ENCODE measurements around the gene MITF.
A peak's percentile ranks its signal among the peaks of the same experiment; 100 is the strongest.

Gene MITF

DNA sequence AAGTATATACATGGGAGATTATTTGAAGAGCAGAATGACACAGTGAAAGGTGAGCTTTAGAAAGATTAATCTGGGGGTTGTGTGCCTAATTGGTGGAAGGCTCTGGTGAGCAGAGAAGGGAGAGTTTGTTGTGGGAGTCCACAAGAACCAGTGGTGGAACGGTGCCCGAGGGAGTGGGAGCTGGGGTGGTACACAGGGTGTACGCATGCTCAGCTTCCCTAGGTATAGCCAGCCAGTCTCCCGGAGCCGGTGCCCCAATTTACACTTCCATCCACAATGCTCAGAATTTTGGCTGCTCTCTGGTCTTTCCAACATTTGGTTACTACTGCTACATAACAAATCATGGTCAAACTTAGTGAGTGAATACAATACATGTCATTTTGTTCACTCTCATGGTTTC is 92.5 kb downstream of the MITF start:
- Histone ChIP-seq H3K4me2 (ENCODE audit: low read length, poor library complexity, severe bottlenecking) (no peak overlapping the region), H2BK12ac (ENCODE audit: low read length in 2 of 2) (no peak overlapping the region), H3K27me3 (ENCODE audit: control insufficient read depth in 1 of 2, insufficient read depth in 1 of 2, low read length in 2 of 2) (no peaks in the 10 kb centered on the region), H2BK5ac (ENCODE audit: low read depth, low read length, poor library complexity, severe bottlenecking) (no peak overlapping the region), H3K4ac (ENCODE audit: low read depth in 1 of 2, low read length in 2 of 2) (no peak overlapping the region), H2BK120ac (ENCODE audit: low read depth, low read length) (no peak overlapping the region), H3K79me1 (replicated peaks; ENCODE audit: low read length, poor library complexity, severe bottlenecking) (peaks cover 19% of the 10 kb centered on the region), H3K9ac (ENCODE audit: low read length) (no peak overlapping the region), H2BK15ac (ENCODE audit: low read depth, poor library complexity, severe bottlenecking) (no peak overlapping the region), H2AFZ (ENCODE audit: low read depth, low read length) (no peak overlapping the region), H4K91ac (ENCODE audit: low read length) (no peak overlapping the region), H3K14ac (ENCODE audit: low read length in 2 of 2) (no peak overlapping the region), H3K4me3 (ENCODE audit: insufficient read depth in 1 of 2, low read depth in 1 of 2, low read length in 2 of 2) (no peak overlapping the region), H3K27ac (ENCODE audit: low read length, poor library complexity, severe bottlenecking) (no peak overlapping the region), H3K18ac (ENCODE audit: low read depth in 1 of 2, low read length in 2 of 2) (no peak overlapping the region), H3K23ac (ENCODE audit: low read length in 2 of 2) (no peak overlapping the region), H3K4me1 (ENCODE audit: control insufficient read depth, insufficient read depth, low read depth, low read length) (peaks cover 2% of the 10 kb centered on the region), H3K9me3 (ENCODE audit: control insufficient read depth, low read length) (peaks cover 9% of the 10 kb centered on the region), H4K8ac (ENCODE audit: low read length) (no peak overlapping the region), H3K36me3 (ENCODE audit: control insufficient read depth in 1 of 2, insufficient read depth in 2 of 2, low read depth in 1 of 2, low read length in 2 of 2) (peaks cover 0 to 3% of the 10 kb centered on the region in 2 experiments), H2AK5ac (ENCODE audit: low read length, severe bottlenecking) (no peak overlapping the region)
- DNase-seq, result no peak
- 48% methylated on average over 3 of the region's 5 CpGs for WGBS

DNA sequence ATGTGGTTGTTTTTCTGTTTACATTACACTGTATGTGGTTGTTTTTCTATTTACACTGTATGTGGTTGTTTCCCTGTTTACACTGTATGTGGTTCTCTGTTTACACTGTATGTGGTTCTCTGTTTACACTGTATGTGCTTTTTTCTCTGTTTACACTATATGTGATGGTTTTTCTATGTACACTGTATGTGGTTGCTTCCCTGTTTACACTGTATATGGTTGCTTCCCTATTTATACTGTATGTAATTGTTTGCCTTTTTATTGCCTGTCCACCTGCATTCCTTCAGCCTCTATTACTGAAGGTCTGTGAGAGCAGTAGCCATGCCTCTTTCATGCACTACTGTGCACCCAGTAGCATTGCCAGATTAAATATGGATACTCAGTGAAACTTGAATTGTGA is 94.3 kb downstream of the MITF start:
- Histone ChIP-seq H4K8ac (ENCODE audit: low read length) (no peak overlapping the region), H3K4ac (ENCODE audit: low read depth in 1 of 2, low read length in 2 of 2) (no peak overlapping the region), H3K36me3 (ENCODE audit: control insufficient read depth in 1 of 2, insufficient read depth in 2 of 2, low read depth in 1 of 2, low read length in 2 of 2) (peaks cover 0 to 3% of the 10 kb centered on the region in 2 experiments), H3K4me2 (ENCODE audit: low read length, poor library complexity, severe bottlenecking) (no peak overlapping the region), H2BK5ac (ENCODE audit: low read depth, low read length, poor library complexity, severe bottlenecking) (no peak overlapping the region), H3K4me3 (ENCODE audit: insufficient read depth in 1 of 2, low read depth in 1 of 2, low read length in 2 of 2) (no peak overlapping the region), H3K9ac (ENCODE audit: low read length) (no peak overlapping the region), H2AK5ac (ENCODE audit: low read length, severe bottlenecking) (no peak overlapping the region), H2BK15ac (ENCODE audit: low read depth, poor library complexity, severe bottlenecking) (no peak overlapping the region), H3K27ac (ENCODE audit: low read length, poor library complexity, severe bottlenecking) (no peak overlapping the region), H3K9me3 (ENCODE audit: control insufficient read depth, low read length) (peaks cover 9% of the 10 kb centered on the region), H3K18ac (ENCODE audit: low read depth in 1 of 2, low read length in 2 of 2) (no peak overlapping the region), H3K4me1 (ENCODE audit: control insufficient read depth, insufficient read depth, low read depth, low read length) (peaks cover 4% of the 10 kb centered on the region), H3K23ac (ENCODE audit: low read length in 2 of 2) (no peak overlapping the region), H2BK12ac (ENCODE audit: low read length in 2 of 2) (no peak overlapping the region), H2BK120ac (ENCODE audit: low read depth, low read length) (no peak overlapping the region), H3K14ac (ENCODE audit: low read length in 2 of 2) (no peak overlapping the region), H2AFZ (ENCODE audit: low read depth, low read length) (no peak overlapping the region), H4K91ac (ENCODE audit: low read length) (no peak overlapping the region), H3K79me1 (replicated peaks; ENCODE audit: low read length, poor library complexity, severe bottlenecking) (peaks cover 18% of the 10 kb centered on the region), H3K27me3 (ENCODE audit: control insufficient read depth in 1 of 2, insufficient read depth in 1 of 2, low read length in 2 of 2) (no peaks in the 10 kb centered on the region)
- no peak for DNase-seq

DNA sequence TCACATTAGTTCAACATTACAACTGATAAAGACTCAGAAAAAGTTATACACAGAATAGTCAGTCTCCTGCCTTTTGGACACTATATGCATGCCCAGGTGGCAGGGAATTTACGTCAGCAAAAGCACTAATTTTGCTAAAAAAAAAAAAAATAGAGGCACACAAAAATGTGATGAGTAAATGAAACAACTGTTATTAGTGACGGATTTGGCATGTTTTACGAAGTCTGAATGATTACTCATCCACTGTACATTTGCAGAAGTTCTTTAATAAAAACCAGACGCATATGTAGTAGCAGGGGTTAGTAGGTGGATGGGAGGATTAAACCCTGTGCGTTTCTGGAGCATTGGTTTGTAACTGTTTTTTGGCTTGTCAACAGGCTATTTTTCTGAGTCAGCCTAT is 99.0 kb downstream of the MITF start:
- Histone ChIP-seq H3K4me3 (ENCODE audit: insufficient read depth in 1 of 2, low read depth in 1 of 2, low read length in 2 of 2) (no peak overlapping the region), H4K8ac (ENCODE audit: low read length) (no peak overlapping the region), H3K14ac (ENCODE audit: low read length in 2 of 2) (no peak overlapping the region)

DNA sequence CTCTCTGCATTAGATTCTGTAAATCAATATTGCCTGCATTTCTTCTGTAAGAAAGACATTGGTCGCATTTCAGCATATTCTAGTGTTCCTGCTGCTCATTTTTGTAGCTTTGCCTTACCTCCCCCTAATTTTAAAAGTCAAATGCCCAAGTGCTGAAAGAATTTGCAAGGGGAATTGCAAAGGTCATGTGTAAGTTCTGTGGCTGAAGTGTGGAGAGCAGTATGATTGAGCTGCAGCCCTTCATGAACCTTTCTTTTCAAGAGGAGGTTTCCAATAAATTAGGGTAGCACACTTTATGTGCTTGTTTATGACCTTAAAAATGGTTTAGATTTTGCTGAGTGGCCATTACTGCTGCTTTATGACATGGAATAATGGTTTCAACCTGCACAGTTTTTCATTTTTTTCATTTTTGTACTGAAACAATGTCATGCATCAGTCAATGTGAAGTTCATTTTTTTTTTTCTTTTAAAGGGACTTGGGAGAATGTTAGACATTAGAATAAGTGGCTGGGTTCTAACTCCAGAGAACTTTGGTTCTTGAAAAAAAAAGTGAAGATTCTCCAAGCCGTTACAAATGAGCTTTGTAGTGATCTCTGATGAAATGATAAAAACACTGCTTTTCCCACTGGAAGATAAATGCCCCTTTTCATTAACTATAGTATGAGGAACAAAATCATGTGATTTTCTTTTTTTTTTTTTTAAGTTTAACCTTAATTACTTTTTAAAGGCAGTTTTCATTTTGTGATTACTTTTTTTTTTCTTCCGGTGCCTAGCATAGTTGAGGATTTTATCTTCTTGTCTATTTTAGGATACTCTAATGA is 99.6 kb downstream of the MITF start:
- H3K18ac ChIP-seq (ENCODE audit: low read depth in 1 of 2, low read length in 2 of 2), result no peak overlapping the region
- H3K27me3 ChIP-seq (ENCODE audit: control insufficient read depth in 1 of 2, insufficient read depth in 1 of 2, low read length in 2 of 2), result no peaks in the 10 kb centered on the region
- H3K79me1 ChIP-seq (replicated peaks; ENCODE audit: low read length, poor library complexity, severe bottlenecking), result peaks cover 17% of the 10 kb centered on the region
- no peak overlapping the region for H3K23ac ChIP-seq (ENCODE audit: low read length in 2 of 2)
- H2BK12ac ChIP-seq (ENCODE audit: low read length in 2 of 2), result no peak overlapping the region
- no peak overlapping the region for H3K14ac ChIP-seq (ENCODE audit: low read length in 2 of 2)
- H3K36me3 ChIP-seq (ENCODE audit: control insufficient read depth in 1 of 2, insufficient read depth in 2 of 2, low read depth in 1 of 2, low read length in 2 of 2), result no peaks in the 10 kb centered on the region
- H3K9ac ChIP-seq (ENCODE audit: low read length), result peak overlapping the region; percentile 36
- no peak overlapping the region for H2AK5ac ChIP-seq (ENCODE audit: low read length, severe bottlenecking)
- no peak overlapping the region for H4K8ac ChIP-seq (ENCODE audit: low read length)
- WGBS, result 86% methylated on average over 2 of the region's 3 CpGs
- no peak overlapping the region for H2BK5ac ChIP-seq (ENCODE audit: low read depth, low read length, poor library complexity, severe bottlenecking)
- no peak overlapping the region for H2AFZ ChIP-seq (ENCODE audit: low read depth, low read length)
- H3K27ac ChIP-seq (ENCODE audit: low read length, poor library complexity, severe bottlenecking), result peak overlapping the region; percentile 19
- peak; percentile 42 for DNase-seq
- no peak overlapping the region for H2BK120ac ChIP-seq (ENCODE audit: low read depth, low read length)
- H3K4me1 ChIP-seq (ENCODE audit: control insufficient read depth, insufficient read depth, low read depth, low read length), result peaks cover 6% of the 10 kb centered on the region
- no peak overlapping the region for H3K4ac ChIP-seq (ENCODE audit: low read depth in 1 of 2, low read length in 2 of 2)
- peaks cover 9% of the 10 kb centered on the region for H3K9me3 ChIP-seq (ENCODE audit: control insufficient read depth, low read length)
- H3K4me3 ChIP-seq (ENCODE audit: insufficient read depth in 1 of 2, low read depth in 1 of 2, low read length in 2 of 2), result peak overlapping the region in 1 of 2 experiments; percentile 44
- H4K91ac ChIP-seq (ENCODE audit: low read length), result no peak overlapping the region
- no peak overlapping the region for H3K4me2 ChIP-seq (ENCODE audit: low read length, poor library complexity, severe bottlenecking)
- H2BK15ac ChIP-seq (ENCODE audit: low read depth, poor library complexity, severe bottlenecking), result no peak overlapping the region

More for the DNA sequence above, 99.0 kb downstream of the MITF start:
- Histone ChIP-seq H3K9ac (ENCODE audit: low read length) (no peak overlapping the region), H2BK120ac (ENCODE audit: low read depth, low read length) (no peak overlapping the region), H3K79me1 (replicated peaks; ENCODE audit: low read length, poor library complexity, severe bottlenecking) (peaks cover 17% of the 10 kb centered on the region), H3K18ac (ENCODE audit: low read depth in 1 of 2, low read length in 2 of 2) (no peak overlapping the region), H3K23ac (ENCODE audit: low read length in 2 of 2) (no peak overlapping the region), H3K4me1 (ENCODE audit: control insufficient read depth, insufficient read depth, low read depth, low read length) (peaks cover 6% of the 10 kb centered on the region), H3K27me3 (ENCODE audit: control insufficient read depth in 1 of 2, insufficient read depth in 1 of 2, low read length in 2 of 2) (no peaks in the 10 kb centered on the region), H2BK5ac (ENCODE audit: low read depth, low read length, poor library complexity, severe bottlenecking) (no peak overlapping the region), H3K9me3 (ENCODE audit: control insufficient read depth, low read length) (peaks cover 9% of the 10 kb centered on the region), H2AK5ac (ENCODE audit: low read length, severe bottlenecking) (no peak overlapping the region), H2AFZ (ENCODE audit: low read depth, low read length) (no peak overlapping the region), H3K27ac (ENCODE audit: low read length, poor library complexity, severe bottlenecking) (peak overlapping the region; percentile 19), H2BK15ac (ENCODE audit: low read depth, poor library complexity, severe bottlenecking) (no peak overlapping the region), H3K4me2 (ENCODE audit: low read length, poor library complexity, severe bottlenecking) (no peak overlapping the region), H3K4ac (ENCODE audit: low read depth in 1 of 2, low read length in 2 of 2) (no peak overlapping the region), H2BK12ac (ENCODE audit: low read length in 2 of 2) (no peak overlapping the region), H3K36me3 (ENCODE audit: control insufficient read depth in 1 of 2, insufficient read depth in 2 of 2, low read depth in 1 of 2, low read length in 2 of 2) (no peaks in the 10 kb centered on the region), H4K91ac (ENCODE audit: low read length) (no peak overlapping the region)
- peak; percentile 86 for DNase-seq
- WGBS, result 17% methylated on average over 3 of the region's 5 CpGs
